OCI-LY3 (cell line): Measurements from ENCODE around the gene JAZF1.
A peak's percentile ranks its signal among the peaks of the same experiment; 100 is the strongest.

ENCODE experiments used
- H2AFZ ChIP-seq: fragments of 200-600, 300-600 bp; shearing (Covaris generic); 2 replicates; pipeline ENCODE4 v1.6.0; 2014; ENCODE audit warnings: antibody characterized with exemption, low read depth, low read length
- H3K27ac ChIP-seq: fragments of 200-600, 300-600 bp; sonication (generic); 2 replicates; pipeline ENCODE4 v1.5.1; 2014; ENCODE audit warnings: mild to moderate bottlenecking, low read length, moderate library complexity, mixed read lengths
- H3K27me3 ChIP-seq: fragments of 200-600, 300-600 bp; sonication (generic); 2 replicates; pipeline ENCODE4 v1.6.1; 2014; ENCODE audit warnings: low read depth, low read length, mixed read lengths
- H3K36me3 ChIP-seq: fragments of 200-600, 300-600 bp; sonication (generic); replicated peaks from 2 replicates; pipeline ENCODE3; 2014; ENCODE audit warnings: low read depth, low read length, mixed read lengths
- H3K4me1 ChIP-seq: fragments of 300-600, 200-600 bp; sonication (generic); 2 replicates; pipeline ENCODE4 v1.6.1; 2014; ENCODE audit warnings: low read length, mixed read lengths
- H3K4me2 ChIP-seq: fragments of 200-600, 300-600 bp; sonication (generic); 2 replicates; pipeline ENCODE4 v1.6.1; 2014; ENCODE audit warnings: low read length, mixed read lengths
- H3K4me3 ChIP-seq: fragments of 300-600, 200-600 bp; sonication (generic); 2 replicates; pipeline ENCODE4 v1.5.1; 2014; ENCODE audit warnings: antibody characterized with exemption, mild to moderate bottlenecking, low read length, moderate library complexity
- H3K79me2 ChIP-seq: fragments of 300-600, 200-600 bp; shearing (Covaris generic); 2 replicates; pipeline ENCODE4 v1.6.1; 2014; ENCODE audit warnings: mild to moderate bottlenecking, low read length, mixed read lengths
- H3K9ac ChIP-seq: fragments of 300-600, 200-600 bp; shearing (Covaris generic); 2 replicates; pipeline ENCODE4 v1.6.0; 2014; ENCODE audit warnings: mild to moderate bottlenecking, low read length, moderate library complexity
- H3K9me3 ChIP-seq: fragments of 200-600, 300-600 bp; shearing (Covaris generic); 2 replicates; pipeline ENCODE4 v1.6.1; 2014; ENCODE audit warnings: low read length, mixed read lengths; ENCODE audit not compliant: insufficient read depth
- H4K20me1 ChIP-seq: fragments of 200-600, 300-600 bp; sonication (generic); 2 replicates; pipeline ENCODE4 v1.6.1; 2016; ENCODE audit warnings: low read length, mixed read lengths; ENCODE audit not compliant: insufficient read depth
- CTCF ChIP-seq: fragments of 200-600, 300-600 bp; sonication (generic); IDR thresholded peaks from 2 replicates; pipeline ENCODE4 v1.5.1; 2014; ENCODE audit warnings: antibody characterized with exemption, low read length, low read depth
- EZH2phosphoT487 ChIP-seq: fragments of 200-600 bp; shearing (Covaris generic); IDR thresholded peaks from 2 replicates; pipeline ENCODE4 v1.6.1; 2018; ENCODE audit warnings: antibody characterized with exemption, mixed run types, low read depth

Gene JAZF1

GRCh38 chr7:28168393-28169158 lies 12.0 kb downstream of the JAZF1 start:
- peak overlapping the region; percentile 49 for H3K4me2 ChIP-seq
- H3K36me3 ChIP-seq, result no peaks in the 10 kb centered on the region
- H3K27ac ChIP-seq, result peak overlapping the region; percentile 51; the same call in 1 of the 2 replicates
- no peak overlapping the region for H3K9ac ChIP-seq
- no peak overlapping the region for H3K4me3 ChIP-seq
- no peaks in the 10 kb centered on the region for H3K9me3 ChIP-seq
- peaks cover 47% of the 10 kb centered on the region for H3K4me1 ChIP-seq
- H4K20me1 ChIP-seq, result 0 out of 2 replicates have a peak, but pooled peaks cover 4% of the 10 kb centered on the region
- no peaks in the 10 kb centered on the region for H3K27me3 ChIP-seq
- H2AFZ ChIP-seq, result no peak overlapping the region
- no peaks in the 10 kb centered on the region for H3K79me2 ChIP-seq
- no peak for TF ChIP-seq CTCF
- TF ChIP-seq EZH2phosphoT487, result no peak

GRCh38 chr7:28166982-28167715 lies 13.4 kb downstream of the JAZF1 start:
- H3K4me2 ChIP-seq, result no peak overlapping the region
- H3K27ac ChIP-seq, result no peak overlapping the region
- no peak overlapping the region for H3K4me3 ChIP-seq
- H4K20me1 ChIP-seq, result no peaks in the 10 kb centered on the region
- H2AFZ ChIP-seq, result no peak overlapping the region
- no peaks in the 10 kb centered on the region for H3K36me3 ChIP-seq
- H3K9ac ChIP-seq, result no peak overlapping the region
- H3K9me3 ChIP-seq, result no peaks in the 10 kb centered on the region
- H3K4me1 ChIP-seq, result peaks cover 47% of the 10 kb centered on the region
- TF ChIP-seq CTCF (no peak), EZH2phosphoT487 (no peak)
- H3K27me3 ChIP-seq, result no peaks in the 10 kb centered on the region
- H3K79me2 ChIP-seq, result no peaks in the 10 kb centered on the region

GRCh38 chr7:28165961-28166955 lies 14.3 kb downstream of the JAZF1 start:
- no peaks in the 10 kb centered on the region for H3K79me2 ChIP-seq
- H3K9ac ChIP-seq, result no peak overlapping the region
- H2AFZ ChIP-seq, result no peak overlapping the region
- H3K27ac ChIP-seq, result no peak overlapping the region
- no peaks in the 10 kb centered on the region for H3K27me3 ChIP-seq
- peaks cover 50% of the 10 kb centered on the region for H3K4me1 ChIP-seq
- H3K4me2 ChIP-seq, result no peak overlapping the region; the same call in 1 of the 2 replicates
- H3K4me3 ChIP-seq, result no peak overlapping the region
- no peaks in the 10 kb centered on the region for H3K9me3 ChIP-seq
- TF ChIP-seq EZH2phosphoT487 (no peak), CTCF (no peak)
- H3K36me3 ChIP-seq, result no peaks in the 10 kb centered on the region
- no peaks in the 10 kb centered on the region for H4K20me1 ChIP-seq
